Astrocyte of the spinal cord (primary cell): ENCODE data around the gene FLT3.

ENCODE experiments used
- DNase-seq: peaks from one replicate; pipeline ENCODE4 v3.0.0; 2011; ENCODE audit warnings: low read depth, low spot score
- H3K4me3 ChIP-seq: 2 replicates; pipeline ENCODE4 v1.5.1; 2011; ENCODE audit warnings: low read depth, mild to moderate bottlenecking, low read length, moderate library complexity
- CTCF ChIP-seq: IDR thresholded peaks from 2 replicates; pipeline ENCODE4 v1.5.1; 2012; ENCODE audit warnings: low read depth, mild to moderate bottlenecking, low read length, inconsistent platforms
- in situ Hi-C: cut with HindIII; loops from 2 replicates; pipeline ENCODE4 v1.10.0; 2017; ENCODE audit warnings: low sequenced_read_pairs

FLT3 gene

GRCh38 chr13:28000567-28000966 lies 99.8 kb downstream of the FLT3 start:
- no peak for TF ChIP-seq CTCF
- in situ Hi-C loops: no loop called here
- no peak for DNase-seq
- no peak overlapping the region for H3K4me3 ChIP-seq

GRCh38 chr13:27997904-27998522 lies 102.4 kb downstream of the FLT3 start:
- DNase-seq: peak; percentile 29

GRCh38 chr13:27991881-27992280 lies 108.5 kb downstream of the FLT3 start:
- in situ Hi-C loops: no loop called here
- no peak for DNase-seq
- no peak overlapping the region for H3K4me3 ChIP-seq
- no peak for TF ChIP-seq CTCF

More at GRCh38 chr13:27997904-27998522, 102.4 kb downstream of the FLT3 start:
- in situ Hi-C loops: no loop called here
- no peak overlapping the region for H3K4me3 ChIP-seq
- peak; percentile 57 for TF ChIP-seq CTCF

GRCh38 chr13:27988520-27988919 lies 111.9 kb downstream of the FLT3 start, which contains the start of gene URAD:
TSS of gene URAD (minus strand) at chr13:27988693. CDS start at chr13:27988637, 56 bp downstream.
- TF ChIP-seq CTCF: no peak
- in situ Hi-C loops: no loop called here
- no peak within 1 kb of the TSS for H3K4me3 ChIP-seq
- no peak for DNase-seq

GRCh38 chr13:27985600-27985999 lies 114.8 kb downstream of the FLT3 start:
- no peak for DNase-seq
- no peak for TF ChIP-seq CTCF
- no peak overlapping the region for H3K4me3 ChIP-seq
- in situ Hi-C loops: no loop called here

GRCh38 chr13:27982361-27982760 lies 118.0 kb downstream of the FLT3 start:
- DNase-seq: no peak
- in situ Hi-C loops: no loop called here
- no peak overlapping the region for H3K4me3 ChIP-seq
- no peak for TF ChIP-seq CTCF
